Adrenal gland (tissue), 5 donors: ENCODE data around the gene PHYH.

Source experiments
- CTCF ChIP-seq, 6 experiments: fragments of 450-650 bp in 4 of 6; fragments of 200-600 bp in 2 of 6; sonication (generic) in 1 of 6; IDR thresholded peaks; 1 replicate in 5 of 6; 2 replicates in 1 of 6; pipeline versions ENCODE4 v1.5.1 to v1.8.0; 2016 to 2021; ENCODE audit warnings: antibody characterized with exemption in 6 of 6, mild to moderate bottlenecking in 2 of 6, moderate library complexity in 1 of 6
- POLR2A ChIP-seq, 2 donors: fragments of 450-650 bp; IDR thresholded peaks; one replicate each; pipeline ENCODE4 v1.6.1; 2017; ENCODE audit warnings: antibody characterized with exemption in 2 of 2, mild to moderate bottlenecking in 2 of 2, moderate library complexity in 1 of 2
- donor health status: DM: no; HTN: no; CAD: no.

- TF ChIP-seq CTCF (IDR thresholded peaks at IDR 0.05), result no peak
- TF ChIP-seq POLR2A (IDR thresholded peaks at IDR 0.05), result no peak
Observed at GRCh38 chr10:13334556-13334955, 34.7 kb upstream of the PHYH start.
